Right kidney (tissue), 1 donor: ENCODE data around the gene RSPO1.

Experiments
- DNase-seq: peaks from one replicate; pipeline ENCODE4 v3.0.0-alpha.2; 2016

The RSPO1 gene

GRCh38 chr1:37657620-37658412, 23.1 kb upstream of the RSPO1 start:
- DNase-seq: no peak

- DNase-seq: no peak
Measured at GRCh38 chr1:37656881-37657280, 22.2 kb upstream of the RSPO1 start.

GRCh38 chr1:37656026-37656425, 21.3 kb upstream of the RSPO1 start:
- no peak for DNase-seq

- no peak for DNase-seq
Measured at GRCh38 chr1:37655274-37655673, 20.6 kb upstream of the RSPO1 start.

GRCh38 chr1:37653906-37654305, 19.2 kb upstream of the RSPO1 start:
- no peak for DNase-seq

- no peak for DNase-seq
Measured at GRCh38 chr1:37652976-37653375, 18.3 kb upstream of the RSPO1 start.

- DNase-seq: no peak
Measured at GRCh38 chr1:37651803-37652202, 17.1 kb upstream of the RSPO1 start.

- DNase-seq: no peak
Measured at GRCh38 chr1:37650721-37651120, 16.0 kb upstream of the RSPO1 start.

- DNase-seq: no peak
Measured at GRCh38 chr1:37650173-37650572, 15.5 kb upstream of the RSPO1 start.

- DNase-seq: no peak
Measured at GRCh38 chr1:37647281-37647680, 12.6 kb upstream of the RSPO1 start.

GRCh38 chr1:37641059-37641458, 6.4 kb upstream of the RSPO1 start:
- no peak for DNase-seq

- DNase-seq: no peak
Measured at GRCh38 chr1:37636435-37636834, 1.7 kb upstream of the RSPO1 start.

- peak; percentile 12 for DNase-seq
Measured at GRCh38 chr1:37634992-37635902, 555 bp upstream of the RSPO1 start.

- DNase-seq: peak; percentile 53
Measured at GRCh38 chr1:37633938-37634243, 801 bp downstream of the RSPO1 start.

- DNase-seq: no peak
Measured at GRCh38 chr1:37633040-37633937, 1.4 kb downstream of the RSPO1 start.

- peak; percentile 29 for DNase-seq
Measured at GRCh38 chr1:37631036-37631435, 3.7 kb downstream of the RSPO1 start.

- peak; percentile 29 for DNase-seq
Measured at GRCh38 chr1:37630426-37631028, 4.2 kb downstream of the RSPO1 start.

- DNase-seq: no peak
Measured at GRCh38 chr1:37629726-37630425, 4.8 kb downstream of the RSPO1 start.

- no peak for DNase-seq
Measured at GRCh38 chr1:37629008-37629407, 5.7 kb downstream of the RSPO1 start.

GRCh38 chr1:37628026-37628556, 6.6 kb downstream of the RSPO1 start:
- DNase-seq: no peak

- DNase-seq: no peak
Measured at GRCh38 chr1:37622131-37622530, 12.6 kb downstream of the RSPO1 start.
